Fibroblast of skin of left biceps (primary cell): ENCODE data around the gene RBFOX2.
A peak's percentile ranks its signal among the peaks of the same experiment; 100 is the strongest.
"Not testable (repeated sequence)": the region's sequence is repeated elsewhere in the genome, so short reads cannot be mapped to it uniquely, and the experiment has no call there.

Source experiments
- DNase-seq, 2 experiments: peaks; one replicate each; pipeline ENCODE4 v3.0.0-alpha.2; 2013; ENCODE audit warnings: low read depth in 2 of 2

RBFOX2 gene, protein sequence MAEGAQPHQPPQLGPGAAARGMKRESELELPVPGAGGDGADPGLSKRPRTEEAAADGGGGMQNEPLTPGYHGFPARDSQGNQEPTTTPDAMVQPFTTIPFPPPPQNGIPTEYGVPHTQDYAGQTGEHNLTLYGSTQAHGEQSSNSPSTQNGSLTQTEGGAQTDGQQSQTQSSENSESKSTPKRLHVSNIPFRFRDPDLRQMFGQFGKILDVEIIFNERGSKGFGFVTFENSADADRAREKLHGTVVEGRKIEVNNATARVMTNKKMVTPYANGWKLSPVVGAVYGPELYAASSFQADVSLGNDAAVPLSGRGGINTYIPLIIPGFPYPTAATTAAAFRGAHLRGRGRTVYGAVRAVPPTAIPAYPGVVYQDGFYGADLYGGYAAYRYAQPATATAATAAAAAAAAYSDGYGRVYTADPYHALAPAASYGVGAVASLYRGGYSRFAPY

DNA sequence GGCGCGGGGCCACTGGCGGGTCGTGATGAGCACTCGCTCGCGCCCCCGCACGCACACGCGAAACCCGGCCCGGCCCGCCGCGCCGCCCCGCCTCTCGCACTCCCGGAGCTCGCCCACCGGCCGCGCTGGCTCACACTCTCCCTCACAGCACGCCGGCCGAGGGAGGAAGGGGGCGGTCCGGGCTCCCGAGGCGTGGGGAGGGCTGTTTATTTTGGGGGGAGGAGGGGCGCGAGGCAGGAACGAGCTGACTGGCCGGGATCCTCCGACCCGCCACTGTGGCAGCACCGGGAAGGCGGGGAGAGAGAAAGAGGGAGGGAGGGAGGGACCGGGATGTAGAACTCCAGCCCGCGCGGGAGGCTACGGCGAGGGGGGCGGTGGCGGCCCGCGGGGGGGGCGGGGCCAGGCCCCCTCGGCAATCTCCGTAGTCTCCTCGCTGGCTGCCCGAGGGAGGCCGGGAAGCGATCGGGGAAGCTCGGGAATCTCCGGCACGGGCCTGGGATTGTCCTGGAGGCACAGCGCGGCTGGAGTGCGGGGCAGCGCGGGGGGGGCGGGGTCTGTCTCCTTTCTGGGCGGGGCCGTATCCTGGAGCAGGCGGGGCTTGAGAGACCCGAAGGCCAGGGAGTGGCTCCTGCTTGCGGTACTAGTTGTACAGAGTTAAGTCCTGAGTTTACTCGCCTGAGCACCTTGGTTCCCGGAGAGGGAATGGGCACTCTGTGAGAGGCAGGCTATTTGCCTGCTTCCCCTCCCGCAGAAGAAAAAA lies at the start of gene RBFOX2:
Gene RBFOX2 (minus strand): TSS at position 179 of the 760 bp plus-strand sequence. CDS start 399 bp downstream, outside the sequence.
- DNase-seq: peak; percentile 96

DNA sequence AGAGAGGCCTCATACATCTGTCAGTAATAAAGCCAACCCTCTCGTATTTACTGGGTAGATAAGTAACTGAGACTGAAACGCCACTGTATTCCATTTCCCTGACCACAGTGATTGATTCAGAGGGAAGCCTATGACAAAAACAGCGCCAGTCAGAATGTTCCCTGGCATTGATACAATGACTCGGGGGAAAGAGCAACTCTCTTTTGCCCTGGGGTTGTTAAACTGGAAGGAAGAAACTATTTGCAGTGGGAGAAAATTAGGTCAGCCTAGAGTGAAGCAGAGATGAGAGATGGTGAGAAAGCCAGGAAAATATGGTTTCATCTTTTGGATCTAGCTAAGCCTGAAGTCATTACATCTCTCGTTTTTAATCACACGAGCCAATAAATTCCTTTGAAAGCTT lies 48.6 kb upstream of the RBFOX2 start:
- DNase-seq: no peak

DNA sequence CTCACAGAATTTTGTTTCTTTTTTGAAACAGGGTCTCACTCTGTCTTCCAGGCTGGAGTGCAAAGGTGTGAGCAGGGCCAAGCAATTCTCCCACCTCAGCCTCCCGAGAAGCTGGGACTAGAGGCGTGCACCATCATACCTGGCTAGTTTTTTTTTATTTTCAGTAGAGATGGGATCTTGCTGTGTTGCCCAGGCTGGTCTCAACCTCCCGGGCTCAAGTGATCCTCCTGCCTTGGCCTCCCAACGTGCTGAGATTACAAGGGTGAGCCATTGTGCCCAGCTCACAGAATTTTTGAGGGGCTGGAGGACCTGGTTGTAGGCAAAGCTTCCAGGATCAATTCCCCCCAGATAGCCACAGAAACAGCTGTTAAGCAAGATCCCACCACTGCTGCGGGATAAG lies 47.1 kb upstream of the RBFOX2 start:
- no peak for DNase-seq

- DNase-seq: no peak
Observed at GRCh38 chr22:36075230-36075629, 46.6 kb upstream of the RBFOX2 start.

GRCh38 chr22:36073476-36073875 lies 44.9 kb upstream of the RBFOX2 start:
- no peak for DNase-seq

GRCh38 chr22:36070645-36071044 lies 42.0 kb upstream of the RBFOX2 start:
- DNase-seq: not testable (repeated sequence)

DNA sequence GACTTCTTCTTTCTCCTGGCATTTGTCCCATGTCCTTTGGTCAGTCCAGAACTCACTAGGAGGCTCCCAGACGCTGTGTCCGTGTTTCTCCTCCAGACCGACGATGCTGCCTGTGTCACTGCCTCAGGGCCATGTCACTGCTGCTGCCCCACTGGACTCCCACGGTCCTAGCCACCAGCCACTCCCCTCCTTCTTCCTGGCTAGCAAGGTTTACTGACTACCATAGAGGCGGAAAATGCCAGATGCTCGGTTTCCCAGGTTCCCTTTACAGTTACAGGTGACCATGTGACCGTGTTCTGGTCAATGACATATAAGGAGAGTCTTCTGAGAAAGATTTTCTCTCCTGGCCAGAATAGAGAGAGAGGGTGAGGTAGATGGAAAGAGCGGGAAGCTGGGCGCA lies 40.7 kb upstream of the RBFOX2 start:
- DNase-seq: no peak

DNA sequence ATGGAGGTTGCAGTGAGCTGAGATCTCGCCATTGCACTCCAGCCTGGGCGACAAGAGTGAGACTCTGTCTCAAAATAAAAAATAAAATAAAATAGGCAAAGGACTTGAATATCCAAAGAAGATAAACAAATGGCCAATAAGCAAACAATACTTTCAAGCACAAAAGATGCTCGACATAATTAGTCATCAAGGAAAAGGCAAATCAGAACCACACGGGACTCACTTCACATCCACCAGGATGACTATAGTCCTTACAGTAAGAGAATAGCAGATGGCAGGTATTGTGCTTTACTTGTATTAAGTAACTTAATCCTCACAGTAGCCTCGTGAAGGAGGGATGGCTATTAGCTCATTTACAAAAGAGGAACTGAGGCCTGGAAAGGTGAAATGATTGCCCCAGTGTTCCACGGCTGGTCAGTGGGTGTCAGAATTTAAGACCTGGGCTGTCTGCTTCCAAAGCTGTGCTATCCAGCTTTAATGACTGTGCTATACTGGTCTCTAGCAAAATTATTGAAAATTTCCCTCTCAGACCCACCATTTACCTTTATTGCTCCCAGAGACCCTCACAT lies 40.2 kb upstream of the RBFOX2 start:
- DNase-seq: no peak

GRCh38 chr22:36067235-36067558 lies 38.6 kb upstream of the RBFOX2 start:
- no peak for DNase-seq

DNA sequence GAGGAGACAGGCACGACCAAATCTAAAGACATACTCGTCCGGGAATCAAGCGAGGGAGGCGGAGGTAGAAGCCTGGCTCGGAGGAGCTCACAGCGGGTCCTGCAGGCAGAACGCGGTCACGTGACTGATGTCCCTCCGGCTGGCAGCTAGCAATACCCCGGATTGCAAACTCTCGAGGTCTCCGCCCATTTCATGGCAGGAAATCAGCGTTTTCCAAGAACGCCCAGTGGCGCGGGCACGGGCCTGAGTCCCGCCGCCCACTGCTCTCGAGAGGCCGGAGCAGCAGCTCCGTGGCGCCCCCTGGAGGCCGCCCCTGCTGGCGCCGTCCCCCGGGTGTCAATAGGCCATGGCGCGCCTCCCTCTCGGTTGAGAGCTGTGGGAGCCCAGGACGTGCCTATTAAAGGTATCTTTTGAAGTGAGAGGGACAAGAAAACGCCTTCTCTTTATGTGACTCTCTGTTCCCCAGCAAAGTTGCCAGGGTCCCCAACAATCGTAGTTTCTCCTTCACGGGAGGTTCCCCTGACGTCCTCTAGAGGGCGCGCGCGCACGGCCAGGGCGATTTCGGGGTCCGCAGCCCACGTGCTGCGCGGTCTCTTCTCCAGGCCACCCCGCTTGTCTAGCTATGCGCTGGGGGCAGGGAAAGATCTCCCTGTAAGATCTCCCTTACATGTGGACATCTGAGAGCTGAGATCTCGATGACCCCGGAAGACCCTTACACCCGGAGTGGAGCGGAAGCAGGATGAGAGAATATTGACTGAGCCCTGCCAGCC lies 37.3 kb upstream of the RBFOX2 start:
- DNase-seq: peak; percentile 86 to 87

DNA sequence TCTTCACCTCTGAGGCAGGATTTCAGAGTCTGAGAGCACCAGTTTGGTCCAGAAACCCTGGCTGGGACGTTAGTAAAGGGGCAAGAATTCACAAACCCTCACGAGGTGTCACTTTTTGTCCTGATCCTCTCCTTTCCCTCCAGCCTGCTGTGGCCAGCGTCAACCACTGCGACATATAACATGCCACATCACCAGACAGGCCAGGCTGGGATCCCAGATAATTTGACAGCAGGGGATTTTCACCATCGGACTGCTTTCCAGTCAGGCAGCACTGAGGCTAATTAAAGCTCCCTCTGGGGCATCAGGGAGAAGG lies 36.8 kb upstream of the RBFOX2 start:
- no peak for DNase-seq

- no peak for DNase-seq
Observed at GRCh38 chr22:36064358-36064757, 35.7 kb upstream of the RBFOX2 start.

DNA sequence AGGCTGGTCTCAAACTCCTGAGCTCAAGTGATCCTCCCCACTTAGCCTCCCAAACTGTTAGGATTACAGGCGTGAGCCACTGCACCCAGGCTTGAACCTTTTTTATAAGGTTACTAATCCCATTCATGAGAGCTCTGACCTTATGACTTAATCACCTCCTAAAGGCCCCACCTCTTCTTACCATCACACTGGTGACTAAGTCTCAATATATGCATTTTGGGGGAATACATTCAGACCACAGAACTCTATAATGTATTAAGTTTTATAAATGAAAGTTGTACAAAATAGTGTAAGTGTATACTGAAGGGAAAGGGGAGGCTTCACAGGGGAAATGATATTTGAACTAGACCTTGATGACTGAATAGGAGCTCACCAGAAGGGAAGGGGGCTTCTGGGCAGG lies 28.4 kb upstream of the RBFOX2 start:
- DNase-seq: no peak

DNA sequence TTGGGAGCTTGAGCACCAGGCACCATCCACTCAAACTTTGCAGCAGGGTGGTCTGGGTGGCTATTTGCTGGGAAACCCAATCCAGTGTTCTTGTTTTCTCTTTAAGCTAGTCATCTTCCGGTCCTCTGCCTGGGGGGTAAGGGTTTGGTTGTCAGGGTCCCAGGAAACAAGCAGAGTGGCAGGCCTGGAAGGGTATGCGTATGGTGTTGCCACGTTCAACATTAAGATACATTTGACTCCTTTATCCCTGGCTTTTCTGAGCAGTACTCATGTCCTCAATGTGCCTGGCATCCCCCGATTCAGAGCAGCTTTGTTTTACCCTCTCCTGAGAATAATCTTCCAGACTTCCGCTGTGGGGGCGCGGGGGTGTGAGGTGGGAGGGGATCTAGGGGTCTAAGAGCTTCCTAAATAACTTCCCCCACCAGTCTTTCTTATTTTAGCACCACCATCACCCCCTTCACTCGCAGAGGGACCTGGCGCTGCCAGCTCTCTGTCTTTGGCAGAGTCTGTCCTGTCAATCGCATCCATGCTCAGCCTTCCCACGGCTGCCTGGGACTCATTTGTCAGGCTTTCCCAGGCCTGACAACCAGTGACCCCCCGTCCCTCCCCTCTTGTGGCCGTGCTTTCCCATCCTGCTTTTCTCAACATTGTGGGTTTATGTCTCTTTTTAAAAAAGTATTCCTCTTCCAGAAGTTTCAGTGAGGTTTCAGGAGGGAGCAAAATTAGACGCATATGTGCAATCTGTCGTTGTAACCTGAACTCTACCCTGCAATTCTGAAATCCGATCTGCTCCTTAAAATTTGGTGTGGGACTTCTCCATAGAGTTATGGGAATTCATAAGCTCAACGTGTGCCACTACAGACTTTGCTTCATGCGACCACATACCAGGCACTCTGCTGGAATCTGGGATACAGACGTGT lies 27.0 kb upstream of the RBFOX2 start:
- peak; percentile 60 to 62 for DNase-seq

GRCh38 chr22:36054446-36054845 lies 25.8 kb upstream of the RBFOX2 start:
- not testable (repeated sequence) for DNase-seq

GRCh38 chr22:36053242-36054147 lies 24.9 kb upstream of the RBFOX2 start:
- no peak for DNase-seq

DNA sequence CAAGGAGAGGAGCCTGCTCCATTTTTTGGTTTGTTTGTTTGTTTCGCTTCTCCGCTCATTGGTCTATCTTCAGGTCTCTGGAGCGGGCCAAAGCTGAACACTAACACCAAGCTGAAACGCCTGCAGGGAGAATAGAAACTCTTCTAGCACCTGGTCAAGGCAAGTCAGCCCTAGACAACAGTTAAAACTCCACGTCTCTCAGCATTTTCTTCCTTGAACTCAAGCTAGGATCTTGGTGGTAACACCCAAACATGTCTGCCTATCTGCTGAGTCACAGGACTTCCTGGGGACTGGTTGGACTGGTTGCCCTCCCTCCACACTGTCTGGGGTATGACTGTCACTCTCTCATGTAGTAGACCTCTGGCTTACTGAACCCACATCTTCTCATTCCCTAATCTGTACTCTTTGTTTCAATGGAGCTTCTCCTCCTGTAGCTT lies 23.9 kb upstream of the RBFOX2 start:
- DNase-seq: no peak

DNA sequence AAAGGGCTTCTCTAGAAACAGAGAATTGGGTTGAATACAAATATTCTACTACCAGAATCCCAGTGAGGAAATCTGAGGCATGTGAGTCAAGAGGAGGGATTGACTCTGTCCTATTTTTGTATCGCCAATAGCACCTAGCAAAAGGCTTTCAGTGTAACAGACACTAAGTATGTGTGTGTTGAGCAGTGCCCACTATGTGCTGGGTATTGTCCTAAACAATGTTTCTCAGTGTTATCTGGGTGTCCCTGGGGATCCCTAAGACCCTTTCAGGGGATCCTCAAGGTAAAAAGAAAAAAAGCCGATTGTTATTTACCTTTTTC lies 21.0 kb upstream of the RBFOX2 start:
- DNase-seq: no peak

- no peak for DNase-seq
Observed at GRCh38 chr22:36048911-36049677, 20.5 kb upstream of the RBFOX2 start.
